ENCODE data around the gene ANKRD63.

ANKRD63 gene

DNA sequence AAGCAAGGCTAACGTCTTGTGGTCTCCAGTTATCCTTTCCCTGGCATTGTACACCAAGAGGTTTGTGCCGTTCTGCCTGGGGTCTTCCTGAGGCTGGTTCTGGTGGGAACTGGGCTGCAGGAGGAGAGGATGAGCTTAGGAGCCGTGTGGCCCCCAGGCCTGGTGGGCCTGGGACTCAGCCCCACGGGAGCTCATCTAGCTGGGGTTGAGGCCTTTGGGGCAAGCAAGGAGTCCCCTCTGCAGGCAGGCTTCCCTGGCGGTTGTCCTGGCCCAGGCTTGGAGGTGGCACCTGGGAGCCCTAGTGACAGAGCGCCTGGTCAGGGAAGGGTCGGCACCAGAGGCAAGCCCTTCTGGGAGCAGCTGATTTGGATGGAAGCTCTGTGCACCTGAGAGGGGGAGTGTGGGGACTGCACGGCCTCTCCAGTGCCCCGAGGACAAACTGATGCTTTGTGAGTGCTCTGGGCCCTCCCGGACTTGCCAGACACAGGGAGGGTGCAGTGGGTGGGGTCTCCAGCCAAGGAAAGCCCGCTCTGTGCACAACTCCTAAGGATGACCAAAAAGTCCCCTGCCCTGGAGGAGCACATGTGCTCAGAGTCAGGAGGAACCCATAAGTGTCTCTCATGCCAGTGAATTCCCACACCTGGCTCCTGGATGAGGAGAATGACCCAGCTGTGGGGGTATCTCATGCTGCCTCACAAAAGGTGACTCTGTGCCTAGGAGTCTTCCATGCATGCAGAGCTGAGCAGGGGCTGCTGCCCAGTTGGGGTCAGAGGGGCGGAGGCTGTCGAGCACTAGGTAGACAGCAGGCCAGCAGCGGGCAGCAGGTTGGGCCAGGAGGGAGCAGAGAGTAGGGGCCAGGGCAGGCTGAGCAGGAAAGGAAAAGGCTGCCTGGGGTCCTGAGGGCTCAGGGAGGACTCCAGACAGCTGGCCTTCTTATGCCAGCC, 41.3 kb downstream of the ANKRD63 start:
- Histone ChIP-seq H3K36me3 (ENCODE audit: control insufficient read depth, low read depth, low read length) (no peaks in the 10 kb centered on the region), H3K4me3 (ENCODE audit: low read length) (no peak overlapping the region), H3K9ac (ENCODE audit: low read length) (no peak overlapping the region), H3K9me3 (ENCODE audit: control insufficient read depth, low read depth, low read length) (no peaks in the 10 kb centered on the region), H3K27ac (ENCODE audit: low read length) (no peak overlapping the region), H3K27me3 (ENCODE audit: control insufficient read depth, insufficient read depth, low read length) (peaks cover 12% of the 10 kb centered on the region), H3K4me1 (ENCODE audit: control insufficient read depth, low read depth, low read length) (peaks cover 16% of the 10 kb centered on the region)

DNA sequence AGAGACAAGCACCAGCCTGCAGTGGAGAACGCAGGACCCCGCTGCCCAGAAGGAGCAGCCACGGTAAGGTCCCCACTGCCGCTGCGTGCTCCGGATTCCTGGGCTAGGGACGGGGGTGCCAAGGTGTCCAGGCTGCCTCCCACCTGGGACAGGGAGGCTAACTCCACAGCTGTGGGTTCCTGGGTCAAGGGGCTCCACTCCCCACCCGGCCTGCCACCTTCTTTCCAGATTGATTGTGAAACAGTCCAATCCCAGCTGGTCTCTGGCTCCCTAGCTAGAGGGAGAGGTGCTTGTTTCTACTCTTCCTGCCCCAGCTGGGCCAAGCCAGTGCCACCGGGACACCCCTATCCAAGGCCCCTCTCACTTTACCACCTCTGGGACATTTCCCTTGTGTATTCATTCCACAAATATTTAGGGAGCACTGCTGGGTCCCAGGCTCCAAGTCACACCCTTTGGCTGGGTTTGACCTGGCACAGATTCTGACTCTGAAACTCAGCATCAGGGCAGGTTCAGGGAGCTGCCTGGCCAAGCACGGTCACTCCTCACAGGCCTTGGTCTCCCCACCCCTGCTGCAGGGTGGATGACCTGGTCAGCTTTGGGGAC, 42.1 kb downstream of the ANKRD63 start:
- Histone ChIP-seq H3K9ac (ENCODE audit: low read length) (no peak overlapping the region), H3K36me3 (ENCODE audit: control insufficient read depth, low read depth, low read length) (no peaks in the 10 kb centered on the region), H3K4me3 (ENCODE audit: low read length) (no peak overlapping the region), H3K27ac (ENCODE audit: low read length) (no peak overlapping the region), H3K27me3 (ENCODE audit: control insufficient read depth, insufficient read depth, low read length) (peaks cover 12% of the 10 kb centered on the region), H3K4me1 (ENCODE audit: control insufficient read depth, low read depth, low read length) (peaks cover 16% of the 10 kb centered on the region), H3K9me3 (ENCODE audit: control insufficient read depth, low read depth, low read length) (no peaks in the 10 kb centered on the region)

DNA sequence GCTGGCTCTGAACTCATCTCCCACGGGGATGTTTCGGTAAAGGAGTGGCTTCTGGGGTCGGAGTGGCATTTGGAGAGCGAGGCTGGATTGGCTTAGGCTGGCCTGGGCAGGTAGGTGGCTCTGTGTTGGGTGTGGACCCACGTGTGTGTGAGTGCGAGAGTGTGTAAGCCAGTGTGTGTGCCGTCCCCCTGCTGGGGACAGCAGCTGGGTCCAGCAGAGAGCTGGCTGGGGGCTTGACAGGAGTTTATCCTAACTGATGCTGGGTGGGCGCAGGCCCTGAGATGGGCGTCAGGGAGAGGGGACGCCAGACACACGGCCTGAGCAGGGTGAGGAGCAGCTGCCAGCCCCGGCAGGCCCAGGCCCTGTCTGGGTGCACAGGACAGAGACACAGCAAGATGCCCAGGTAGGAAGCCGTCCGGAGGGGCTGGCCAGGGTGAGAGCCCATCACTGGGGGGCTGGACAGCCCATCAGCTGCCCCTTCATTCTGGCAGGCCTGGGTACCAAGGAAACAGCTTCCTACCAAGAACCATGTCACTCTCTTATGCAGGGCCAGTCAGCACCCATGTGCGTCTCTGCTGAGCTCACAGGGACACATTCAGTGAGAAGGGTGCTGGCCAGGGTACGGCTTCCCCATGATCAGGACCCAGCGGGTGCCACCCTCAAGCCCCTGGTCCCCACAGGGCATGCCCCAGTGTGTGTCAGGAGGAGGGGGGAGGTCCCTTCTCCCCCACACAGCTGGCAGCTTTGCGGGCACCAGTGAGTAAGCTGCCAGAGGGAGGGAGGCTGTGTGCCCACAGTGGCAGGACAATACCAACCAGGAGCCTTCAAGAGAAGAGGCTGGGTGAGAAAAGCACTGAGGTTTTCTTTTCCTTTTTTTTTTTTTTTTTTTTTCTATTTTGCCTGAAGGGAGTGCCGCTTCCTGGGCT, 42.9 kb downstream of the ANKRD63 start:
- no peaks in the 10 kb centered on the region for H3K36me3 ChIP-seq (ENCODE audit: control insufficient read depth, low read depth, low read length)
- no peak overlapping the region for H3K9ac ChIP-seq (ENCODE audit: low read length)
- H3K27me3 ChIP-seq (ENCODE audit: control insufficient read depth, insufficient read depth, low read length) = peaks cover 12% of the 10 kb centered on the region
- peak overlapping the region; percentile 52 for H3K4me3 ChIP-seq (ENCODE audit: low read length)
- H3K9me3 ChIP-seq (ENCODE audit: control insufficient read depth, low read depth, low read length) = no peaks in the 10 kb centered on the region
- no peak overlapping the region for H3K27ac ChIP-seq (ENCODE audit: low read length)
- peaks cover 14% of the 10 kb centered on the region for H3K4me1 ChIP-seq (ENCODE audit: control insufficient read depth, low read depth, low read length)

DNA sequence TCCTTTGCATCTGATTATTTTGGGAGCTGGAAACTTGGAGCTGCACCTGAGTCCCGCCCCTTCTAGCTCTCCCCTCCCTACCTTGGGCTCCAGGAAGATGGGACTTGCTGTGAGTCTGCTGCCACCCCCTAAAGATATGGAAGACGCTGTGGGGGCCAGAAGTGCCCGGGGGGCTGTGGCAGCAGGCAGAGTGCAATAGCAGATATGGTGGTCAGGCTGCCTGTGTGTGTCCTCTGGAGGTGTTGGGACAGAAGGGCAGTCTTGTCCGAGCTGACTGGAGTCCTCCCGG, 43.5 kb downstream of the ANKRD63 start:
- H3K4me3 ChIP-seq (ENCODE audit: low read length) = peak overlapping the region; percentile 52
- no peak overlapping the region for H3K9ac ChIP-seq (ENCODE audit: low read length)
- H3K27ac ChIP-seq (ENCODE audit: low read length) = no peak overlapping the region
- peaks cover 12% of the 10 kb centered on the region for H3K27me3 ChIP-seq (ENCODE audit: control insufficient read depth, insufficient read depth, low read length)
- no peaks in the 10 kb centered on the region for H3K9me3 ChIP-seq (ENCODE audit: control insufficient read depth, low read depth, low read length)
- H3K36me3 ChIP-seq (ENCODE audit: control insufficient read depth, low read depth, low read length) = no peaks in the 10 kb centered on the region
- H3K4me1 ChIP-seq (ENCODE audit: control insufficient read depth, low read depth, low read length) = peaks cover 11% of the 10 kb centered on the region

DNA sequence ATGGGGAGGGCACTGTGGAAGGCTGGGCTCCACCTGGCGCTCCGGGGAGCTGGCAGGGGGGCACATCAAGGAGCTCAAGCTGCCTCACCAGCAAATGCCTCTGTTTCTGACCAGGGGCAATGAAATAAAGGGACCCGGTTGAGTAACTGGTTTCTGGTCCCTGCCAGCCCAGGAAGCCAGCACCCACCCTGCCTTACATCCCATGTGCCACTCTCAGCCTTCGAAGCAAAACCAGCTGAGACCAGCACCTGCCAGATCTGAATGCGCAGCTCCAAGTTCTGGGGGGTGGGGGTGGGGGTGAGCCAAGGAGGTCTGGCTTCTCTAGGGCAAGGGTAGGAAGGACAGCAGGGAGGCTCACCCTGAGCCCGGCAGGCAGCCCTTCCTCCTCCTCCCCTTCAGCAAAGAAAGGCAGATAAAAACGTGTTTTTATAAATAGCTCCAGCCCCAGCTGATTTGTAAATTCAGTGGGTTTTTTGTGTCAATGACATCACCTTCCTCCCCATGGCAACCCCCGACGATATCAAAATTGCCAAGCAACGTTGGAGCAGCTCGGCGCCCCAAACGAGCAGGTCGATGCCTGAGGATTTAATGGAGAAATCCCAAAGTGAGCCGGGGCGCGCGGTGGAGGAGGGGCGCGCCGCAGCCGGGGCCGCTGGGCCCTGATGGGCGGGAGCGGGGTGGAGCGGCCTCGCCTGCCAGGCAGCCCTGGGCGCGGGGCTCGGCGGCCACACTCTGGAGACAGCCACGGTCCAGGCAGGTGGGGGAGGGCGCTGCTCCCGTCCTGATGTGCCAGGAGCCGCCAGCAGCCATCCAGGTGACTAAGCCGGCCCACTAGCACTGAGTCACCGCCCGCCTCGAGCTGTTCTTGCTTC, 44.1 kb downstream of the ANKRD63 start, which contains the start of gene PAK6:
Gene PAK6 (plus strand): TSS at position 532 of the 872 bp plus-strand sequence. CDS start 25,723 bp downstream, outside the sequence.
- Histone ChIP-seq H3K4me3 (ENCODE audit: low read length) (peak within 1 kb of the TSS; percentile 52), H3K9ac (ENCODE audit: low read length) (peak within 1 kb of the TSS; percentile 48), H3K36me3 (ENCODE audit: control insufficient read depth, low read depth, low read length) (no peaks in the 10 kb centered on the region), H3K27ac (ENCODE audit: low read length) (no peak within 1 kb of the TSS), H3K4me1 (ENCODE audit: control insufficient read depth, low read depth, low read length) (peaks cover 11% of the 10 kb centered on the region), H3K9me3 (ENCODE audit: control insufficient read depth, low read depth, low read length) (no peaks in the 10 kb centered on the region), H3K27me3 (ENCODE audit: control insufficient read depth, insufficient read depth, low read length) (peaks cover 12% of the 10 kb centered on the region)

DNA sequence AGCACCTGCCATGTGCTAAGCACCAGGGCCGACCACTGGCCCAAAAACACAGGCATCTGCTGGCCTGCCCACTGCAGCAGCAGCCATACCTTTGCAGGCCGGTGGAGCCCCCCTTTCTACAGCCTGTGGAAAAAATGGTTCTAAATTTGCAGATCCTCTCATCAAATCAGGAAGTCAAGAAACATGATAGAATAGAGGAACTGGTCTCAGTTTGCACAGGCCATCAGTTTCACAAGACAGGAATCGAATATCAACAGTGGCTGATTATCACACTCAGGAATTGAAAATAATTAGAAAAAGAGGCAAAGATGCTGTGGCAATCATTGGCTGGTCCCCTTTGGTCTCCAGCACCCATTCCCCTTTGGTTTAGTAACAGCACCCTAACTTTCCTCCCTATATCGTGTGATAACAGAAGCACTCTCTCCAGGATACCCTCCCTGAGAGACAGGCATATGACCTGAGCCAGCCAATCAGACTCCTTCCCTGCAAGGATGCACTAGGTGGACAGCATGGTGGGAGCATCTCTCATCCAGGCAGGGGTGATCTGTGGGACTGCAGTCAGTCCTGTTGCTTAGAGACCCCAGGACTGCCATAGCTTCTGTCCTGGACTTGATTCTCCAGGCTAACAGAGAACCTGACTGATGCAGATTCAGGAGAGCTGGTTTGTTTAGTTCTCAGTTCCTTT, 47.5 kb downstream of the ANKRD63 start:
- H3K27me3 ChIP-seq (ENCODE audit: control insufficient read depth, insufficient read depth, low read length) = peaks cover 12% of the 10 kb centered on the region
- no peak overlapping the region for H3K4me3 ChIP-seq (ENCODE audit: low read length)
- no peak overlapping the region for H3K9ac ChIP-seq (ENCODE audit: low read length)
- no peaks in the 10 kb centered on the region for H3K36me3 ChIP-seq (ENCODE audit: control insufficient read depth, low read depth, low read length)
- H3K9me3 ChIP-seq (ENCODE audit: control insufficient read depth, low read depth, low read length) = no peaks in the 10 kb centered on the region
- no peak overlapping the region for H3K27ac ChIP-seq (ENCODE audit: low read length)
- H3K4me1 ChIP-seq (ENCODE audit: control insufficient read depth, low read depth, low read length) = peaks cover 11% of the 10 kb centered on the region

DNA sequence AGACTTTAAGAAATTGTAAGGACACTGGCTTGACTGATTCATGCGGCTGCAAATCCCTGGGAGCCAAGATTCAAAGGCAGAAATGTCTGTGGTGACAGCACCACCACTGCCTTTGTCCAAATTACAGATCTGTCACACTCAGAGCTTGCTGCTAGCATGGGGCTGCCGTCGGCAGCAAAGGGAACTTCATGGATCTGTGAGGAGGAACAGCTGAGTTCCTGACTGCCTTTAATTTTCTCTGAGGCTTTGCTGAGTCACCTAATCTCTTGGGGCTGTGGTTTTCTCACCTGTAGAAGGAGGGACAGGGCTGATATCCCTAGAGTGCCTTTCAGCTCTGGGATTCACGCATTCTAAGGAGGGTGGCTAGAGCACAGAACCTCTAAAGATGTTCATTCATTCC, 48.1 kb downstream of the ANKRD63 start:
- H3K4me3 ChIP-seq (ENCODE audit: low read length) = no peak overlapping the region
- no peak overlapping the region for H3K9ac ChIP-seq (ENCODE audit: low read length)
- no peak overlapping the region for H3K27ac ChIP-seq (ENCODE audit: low read length)

DNA sequence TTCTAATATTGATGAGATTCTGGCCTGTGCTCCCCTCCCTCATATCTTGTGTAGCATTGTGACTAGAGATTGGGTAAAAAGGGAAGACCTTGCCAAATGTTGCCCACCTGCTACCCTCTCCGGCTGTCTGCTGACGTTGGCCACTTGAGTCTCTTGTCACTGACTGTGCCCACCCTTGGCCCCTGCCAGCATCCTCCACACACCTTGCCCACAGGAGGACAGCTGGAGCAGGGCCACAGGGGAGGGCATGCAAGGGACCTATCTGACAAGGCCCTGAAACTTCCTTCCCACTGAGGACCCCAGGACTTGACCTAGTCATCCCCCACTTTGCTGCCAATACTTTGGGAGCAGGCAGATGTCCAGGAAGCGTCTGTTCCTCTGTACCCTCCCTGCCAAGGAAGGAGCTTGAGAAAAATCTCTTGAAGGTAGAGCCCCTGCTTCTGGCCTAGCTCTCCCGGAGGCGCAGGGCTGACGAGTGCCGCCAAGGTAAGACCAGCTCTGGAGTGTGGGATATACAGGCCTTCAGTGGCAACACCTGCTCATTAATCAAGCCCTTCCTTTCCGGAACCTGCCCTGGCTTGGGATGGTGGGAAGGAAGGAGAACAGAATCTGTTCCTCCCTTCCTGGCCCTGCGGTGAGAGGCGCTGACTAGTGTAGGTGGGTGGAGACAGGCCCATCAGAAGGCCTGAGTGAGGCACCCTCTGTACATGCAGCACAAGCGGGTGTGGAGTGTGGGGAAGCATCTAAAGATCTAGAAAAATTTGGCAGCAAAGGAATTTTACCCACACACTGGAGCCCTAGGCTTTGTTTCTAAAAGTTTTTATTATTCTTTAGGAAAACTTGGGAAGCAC, 48.9 kb downstream of the ANKRD63 start:
- Histone ChIP-seq H3K36me3 (ENCODE audit: control insufficient read depth, low read depth, low read length) (peaks cover 10% of the 10 kb centered on the region), H3K27me3 (ENCODE audit: control insufficient read depth, insufficient read depth, low read length) (peaks cover 12% of the 10 kb centered on the region), H3K4me1 (ENCODE audit: control insufficient read depth, low read depth, low read length) (peaks cover 7% of the 10 kb centered on the region), H3K9me3 (ENCODE audit: control insufficient read depth, low read depth, low read length) (no peaks in the 10 kb centered on the region), H3K27ac (ENCODE audit: low read length) (no peak overlapping the region), H3K4me3 (ENCODE audit: low read length) (no peak overlapping the region), H3K9ac (ENCODE audit: low read length) (no peak overlapping the region)

More for the DNA sequence above, 48.1 kb downstream of the ANKRD63 start:
- H3K27me3 ChIP-seq (ENCODE audit: control insufficient read depth, insufficient read depth, low read length) = peaks cover 12% of the 10 kb centered on the region
- H3K9me3 ChIP-seq (ENCODE audit: control insufficient read depth, low read depth, low read length) = no peaks in the 10 kb centered on the region
- peaks cover 11% of the 10 kb centered on the region for H3K4me1 ChIP-seq (ENCODE audit: control insufficient read depth, low read depth, low read length)
- H3K36me3 ChIP-seq (ENCODE audit: control insufficient read depth, low read depth, low read length) = peaks cover 3% of the 10 kb centered on the region

DNA sequence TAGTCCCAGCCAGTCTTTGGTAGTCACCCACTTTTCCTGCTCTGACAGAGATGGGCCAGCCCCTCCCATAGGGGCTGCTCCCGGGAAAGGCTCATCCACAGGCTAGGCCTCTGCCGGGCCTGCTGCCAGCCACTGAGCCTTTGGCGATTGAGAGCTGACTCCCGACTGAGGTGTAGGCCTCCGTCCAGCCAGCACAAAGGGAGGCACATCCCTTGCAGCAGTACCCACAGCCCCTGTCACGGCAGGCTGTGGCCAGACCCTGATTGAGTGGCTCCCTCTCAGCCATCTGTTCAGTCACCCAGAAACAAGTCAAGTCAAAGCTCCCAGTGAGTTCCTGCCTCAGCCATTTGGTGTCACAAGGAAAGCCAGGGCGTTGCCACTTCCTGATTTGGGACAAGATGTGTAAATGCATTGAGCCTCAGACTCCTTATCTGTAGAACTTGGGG, 50.2 kb downstream of the ANKRD63 start:
- Histone ChIP-seq H3K27me3 (ENCODE audit: control insufficient read depth, insufficient read depth, low read length) (peaks cover under 1% of the 10 kb centered on the region), H3K36me3 (ENCODE audit: control insufficient read depth, low read depth, low read length) (peaks cover 13% of the 10 kb centered on the region), H3K4me1 (ENCODE audit: control insufficient read depth, low read depth, low read length) (no peaks in the 10 kb centered on the region), H3K4me3 (ENCODE audit: low read length) (no peak overlapping the region), H3K27ac (ENCODE audit: low read length) (no peak overlapping the region), H3K9me3 (ENCODE audit: control insufficient read depth, low read depth, low read length) (no peaks in the 10 kb centered on the region), H3K9ac (ENCODE audit: low read length) (no peak overlapping the region)

All from iPS-18a (cell line).